CD4-positive, alpha-beta T cell treated with Interleukin-6 for 4 hours (primary cell): ENCODE measurements around the gene HABP4.
A peak's percentile ranks its signal among the peaks of the same experiment; 100 is the strongest.

Experiments
- DNase-seq: peaks from one replicate; pipeline ENCODE4 v3.0.0-alpha.2; 2020; ENCODE audit warnings: mixed read lengths

The HABP4 gene

GRCh38 chr9:96478829-96479371 lies 28.9 kb downstream of the HABP4 start:
- no peak for DNase-seq

- no peak for DNase-seq
These were observed 30.8 kb downstream of the HABP4 start for GRCh38 chr9:96480736-96481135.

GRCh38 chr9:96482476-96482875 lies 32.5 kb downstream of the HABP4 start:
- DNase-seq: no peak

- DNase-seq: no peak
These were observed 33.2 kb downstream of the HABP4 start for GRCh38 chr9:96483197-96483596.

GRCh38 chr9:96483733-96484390 lies 33.9 kb downstream of the HABP4 start:
- no peak for DNase-seq

- no peak for DNase-seq
These were observed 34.6 kb downstream of the HABP4 start for GRCh38 chr9:96484521-96484931.

- no peak for DNase-seq
These were observed 35.3 kb downstream of the HABP4 start for GRCh38 chr9:96485280-96485679.

GRCh38 chr9:96486386-96487028 lies 36.5 kb downstream of the HABP4 start:
- DNase-seq: no peak

- no peak for DNase-seq
These were observed 37.0 kb downstream of the HABP4 start for GRCh38 chr9:96487029-96487396.

- no peak for DNase-seq
These were observed 38.0 kb downstream of the HABP4 start for GRCh38 chr9:96487949-96488348.

GRCh38 chr9:96489482-96489979 lies 39.6 kb downstream of the HABP4 start:
- DNase-seq: no peak

GRCh38 chr9:96490534-96491078 lies 40.6 kb downstream of the HABP4 start:
- DNase-seq: no peak

- peak; percentile 20 for DNase-seq
These were observed 41.3 kb downstream of the HABP4 start for GRCh38 chr9:96491079-96491879.

- no peak for DNase-seq
These were observed 42.0 kb downstream of the HABP4 start for GRCh38 chr9:96491880-96492525.

- DNase-seq: no peak
These were observed 43.1 kb downstream of the HABP4 start for GRCh38 chr9:96492993-96493531.

- DNase-seq: no peak
These were observed 43.8 kb downstream of the HABP4 start for GRCh38 chr9:96493757-96494156.

- DNase-seq: no peak
These were observed 44.3 kb downstream of the HABP4 start for GRCh38 chr9:96494215-96494800.

- no peak for DNase-seq
These were observed 45.4 kb downstream of the HABP4 start for GRCh38 chr9:96495341-96495740.

- no peak for DNase-seq
These were observed 46.6 kb downstream of the HABP4 start for GRCh38 chr9:96496368-96497116.

GRCh38 chr9:96497117-96497399 lies 47.1 kb downstream of the HABP4 start:
- DNase-seq: no peak

GRCh38 chr9:96498796-96499195 lies 48.8 kb downstream of the HABP4 start:
- DNase-seq: no peak
